H1 (cell line): ENCODE results near the gene PRSS12. TPM values are rescaled to one million over a fixed set of nuclear protein-coding genes. Genes with fewer than 3 reads are reported as not detected.

Experiments used
- CHD1 ChIP-seq: IDR thresholded peaks from 2 replicates; pipeline ENCODE4 v1.6.1; 2012; ENCODE audit warnings: low read depth, low read length, improper control_type of control experiment
- CHD7 ChIP-seq: fragments of 300-600 bp; sonication (generic); IDR thresholded peaks from 2 replicates; pipeline ENCODE4 v1.7.1; 2012; ENCODE audit warnings: low read length, moderate library complexity, mild to moderate bottlenecking, inconsistent platforms; ENCODE audit not compliant: insufficient replicate concordance
- EZH2 ChIP-seq: fragments of 200-600 bp; sonication (generic); IDR thresholded peaks from 2 replicates; pipeline ENCODE4 v1.7.1; 2012; ENCODE audit warnings: low read depth, mild to moderate bottlenecking, moderate library complexity, low read length, inconsistent platforms; ENCODE audit not compliant: severe bottlenecking
- KDM5A ChIP-seq: fragments of 200-600 bp; IDR thresholded peaks from 2 replicates; pipeline ENCODE4 v1.7.1; 2012; ENCODE audit warnings: mild to moderate bottlenecking, low read length, inconsistent platforms, mixed read lengths
- MAX ChIP-seq: IDR thresholded peaks from 2 replicates; pipeline ENCODE4 v1.6.1; 2012; ENCODE audit warnings: inconsistent platforms
- SIRT6 ChIP-seq: IDR thresholded peaks from one replicate; pipeline ENCODE4 v1.7.1; 2012; ENCODE audit warnings: low read length, inconsistent platforms
- SP1 ChIP-seq: IDR thresholded peaks from 2 replicates; pipeline ENCODE4 v1.6.1; 2011; ENCODE audit warnings: low read depth, low read length
- TAF1 ChIP-seq: IDR thresholded peaks from 2 replicates; pipeline ENCODE4 v1.6.1; 2011; ENCODE audit warnings: mild to moderate bottlenecking, low read depth, low read length
- ZNF274 ChIP-seq: IDR thresholded peaks from 2 replicates; pipeline ENCODE4 v1.7.0; 2012; ENCODE audit warnings: low read length, borderline replicate concordance; ENCODE audit errors: extremely low read depth
- polyA plus RNA-seq, 7 experiments: library from polyadenylated mRNA; depleted of rRNA in 3 of 7; stranded (reverse) in 5 of 7; unstranded in 2 of 7; fragments of >200 nt in 5 of 7; fragments of 200-250 nt in 2 of 7; gene quantifications; 1 replicate in 5 of 7; 2 replicates in 1 of 7; 4 replicates in 1 of 7; pipeline versions ENCODE4 v1.2.1 to v1.2.3, GENCODE V29; 2011 to 2013; ENCODE audit warnings: missing spikeins in 2 of 7, mixed read lengths in 2 of 7
- total RNA-seq: library from RNA; stranded (reverse); fragmentation: NEBNext Ultra II Directional; extraction: Animal tissue kit (Norgen Biotek cat#: 25700); gene quantifications from 2 replicates; pipeline ENCODE4 v1.2.1, GENCODE V29; 2021

The PRSS12 gene
- total and polyA plus RNA-seq, 2 of the 8 experiments (the other 6 are each of a cell fraction or from before 2014, with no cell fraction given), result 2.6 to 9.3 TPM

- TF ChIP-seq CHD7 (no peak), MAX (no peak), KDM5A (no peak), SP1 (no peak), ZNF274 (no peak), SIRT6 (no peak), CHD1 (no peak), TAF1 (no peak), EZH2 (no peak)
These were observed 779 bp upstream of the PRSS12 start (continued) for GRCh38 chr4:118353534-118354030.
